Stimulated activated CD4-positive, alpha-beta T cell treated with anti-CD3 and anti-CD28 coated beads, Interleukin-15, amount 100 ng/mL, for 48 hours (primary cell): ENCODE measurements around the gene BRINP1.

Experiments used
- DNase-seq, 2 donors: peaks; one replicate each; pipeline ENCODE4 v3.0.0-alpha.2; 2020; ENCODE audit warnings: low read depth in 2 of 2

Gene BRINP1

GRCh38 chr9:119343059-119343990 is 25.9 kb downstream of the BRINP1 start:
- DNase-seq, result no peak

GRCh38 chr9:119339056-119339455 is 30.2 kb downstream of the BRINP1 start:
- no peak for DNase-seq

- no peak for DNase-seq
Measured at GRCh38 chr9:119337573-119337972, 31.7 kb downstream of the BRINP1 start.

GRCh38 chr9:119334745-119335144 is 34.5 kb downstream of the BRINP1 start:
- no peak for DNase-seq

- DNase-seq, result no peak
Measured at GRCh38 chr9:119333507-119334229, 35.6 kb downstream of the BRINP1 start.

GRCh38 chr9:119332522-119332921 is 36.7 kb downstream of the BRINP1 start:
- no peak for DNase-seq

- no peak for DNase-seq
Measured at GRCh38 chr9:119322184-119322583, 47.1 kb downstream of the BRINP1 start.

GRCh38 chr9:119318371-119318770 is 50.9 kb downstream of the BRINP1 start:
- no peak for DNase-seq

- DNase-seq, result no peak
Measured at GRCh38 chr9:119313846-119314245, 55.4 kb downstream of the BRINP1 start.

- no peak for DNase-seq
Measured at GRCh38 chr9:119310741-119311140, 58.5 kb downstream of the BRINP1 start.

- no peak for DNase-seq
Measured at GRCh38 chr9:119307471-119307870, 61.8 kb downstream of the BRINP1 start.

GRCh38 chr9:119304555-119304954 is 64.7 kb downstream of the BRINP1 start:
- DNase-seq, result no peak

- DNase-seq, result no peak
Measured at GRCh38 chr9:119302988-119303698, 66.1 kb downstream of the BRINP1 start.

GRCh38 chr9:119298076-119298853 is 71.0 kb downstream of the BRINP1 start:
- DNase-seq, result no peak

- DNase-seq, result no peak
Measured at GRCh38 chr9:119291554-119291953, 77.7 kb downstream of the BRINP1 start.

GRCh38 chr9:119289740-119290433 is 79.3 kb downstream of the BRINP1 start:
- no peak for DNase-seq

- DNase-seq, result no peak
Measured at GRCh38 chr9:119284587-119285337, 84.5 kb downstream of the BRINP1 start.

GRCh38 chr9:119284118-119284517 is 85.1 kb downstream of the BRINP1 start:
- DNase-seq, result no peak

- no peak for DNase-seq
Measured at GRCh38 chr9:119283078-119283794, 86.0 kb downstream of the BRINP1 start.
